KMS-11 (cell line): ENCODE measurements around the gene SKP1.
A peak's percentile ranks its signal among the peaks of the same experiment; 100 is the strongest.

Experiments used
- H2AFZ ChIP-seq: fragments of 200-600 bp; sonication (generic); 2 replicates; pipeline ENCODE4 v1.6.1; 2016; ENCODE audit warnings: antibody characterized with exemption, mixed run types, low read depth
- H3K27ac ChIP-seq: fragments of 200-600 bp; sonication (generic); 2 replicates; pipeline ENCODE4 v1.6.1; 2016; ENCODE audit warnings: mild to moderate bottlenecking, mixed run types
- H3K27me3 ChIP-seq: fragments of 200-600 bp; sonication (generic); 2 replicates; pipeline ENCODE4 v1.6.1; 2017; ENCODE audit warnings: mild to moderate bottlenecking, low read depth, mixed run types, moderate library complexity; ENCODE audit not compliant: insufficient read depth
- H3K36me3 ChIP-seq: fragments of 200-600 bp; sonication (generic); 2 replicates; pipeline ENCODE4 v1.6.1; 2017; ENCODE audit warnings: mild to moderate bottlenecking, mixed run types; ENCODE audit not compliant: insufficient read depth
- H3K4me1 ChIP-seq: fragments of 200-600 bp; sonication (generic); 2 replicates; pipeline ENCODE4 v1.6.1; 2016; ENCODE audit warnings: mild to moderate bottlenecking, low read depth, mixed run types; ENCODE audit not compliant: poor library complexity, severe bottlenecking
- H3K4me2 ChIP-seq: fragments of 200-600 bp; sonication (generic); 2 replicates; pipeline ENCODE4 v1.7.0; 2016; ENCODE audit warnings: mild to moderate bottlenecking, mixed run types
- H3K4me3 ChIP-seq: fragments of 200-600 bp; sonication (generic); IDR thresholded peaks from 2 replicates; pipeline ENCODE4 v1.6.1; 2017; ENCODE audit warnings: low read depth, low read length, mixed read lengths; ENCODE audit not compliant: insufficient read depth
- H3K79me2 ChIP-seq: fragments of 200-600 bp; sonication (generic); 2 replicates; pipeline ENCODE4 v1.6.1; 2016; ENCODE audit warnings: low read depth, mixed run types; ENCODE audit not compliant: insufficient read depth
- H3K9ac ChIP-seq: fragments of 200-600 bp; sonication (generic); 2 replicates; pipeline ENCODE4 v1.6.1; 2016; ENCODE audit warnings: mild to moderate bottlenecking, mixed run types
- H4K20me1 ChIP-seq: fragments of 200-600 bp; sonication (generic); 2 replicates; pipeline ENCODE4 v1.6.1; 2016; ENCODE audit warnings: mild to moderate bottlenecking, mixed run types; ENCODE audit not compliant: insufficient read depth
- TF ChIP-seq, protein P1 (sequence below): fragments of 200-600 bp; sonication (generic); conservative IDR thresholded peaks from 2 replicates; pipeline ENCODE4 v1.6.1; 2017; ENCODE audit warnings: low read depth, mild to moderate bottlenecking, antibody characterized with exemption, low read length, moderate library complexity, mixed read lengths

Gene SKP1

DNA sequence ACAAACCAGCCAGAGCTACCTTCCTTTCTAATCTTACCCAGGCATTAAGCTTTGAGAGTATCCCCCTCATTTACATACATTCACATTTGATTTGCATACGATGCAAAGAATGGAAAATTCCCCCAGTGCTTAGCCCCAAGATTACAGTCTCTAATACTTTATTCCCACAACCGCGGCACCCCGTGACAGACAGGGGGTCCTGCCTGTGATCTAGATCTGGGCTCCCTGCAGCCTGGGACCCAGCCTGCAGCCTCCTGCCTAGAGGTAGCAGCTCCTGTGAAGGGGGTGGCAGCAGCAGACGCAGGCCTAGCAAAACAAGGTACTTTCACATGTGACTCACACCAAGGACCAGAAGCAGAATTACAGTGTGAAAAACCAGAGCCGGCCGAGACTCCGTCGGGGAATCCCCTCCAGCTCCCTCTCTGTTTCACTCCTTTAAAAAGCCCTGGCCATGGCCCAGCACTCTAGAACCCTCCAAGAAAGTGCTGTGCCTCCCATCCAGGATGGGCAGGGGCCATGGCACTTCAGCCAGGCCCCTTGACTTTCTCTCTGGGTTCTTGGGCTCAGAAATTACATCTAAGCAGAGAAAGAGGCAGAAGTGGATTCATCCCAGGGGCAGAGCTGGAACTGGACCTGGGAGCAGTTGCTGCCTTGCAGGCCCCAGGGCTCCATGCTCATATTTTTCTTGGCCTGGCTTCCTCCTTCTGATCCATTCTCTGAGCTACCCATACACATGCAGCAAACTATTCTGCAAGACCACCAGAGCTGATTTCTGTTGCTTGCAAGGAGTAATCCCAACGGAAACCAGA lies 76.3 kb downstream of the SKP1 start:
- H3K4me2 ChIP-seq = peak overlapping the region; percentile 85
- no peaks in the 10 kb centered on the region for H3K36me3 ChIP-seq
- no peak overlapping the region for H3K9ac ChIP-seq
- H3K79me2 ChIP-seq = no peaks in the 10 kb centered on the region
- H4K20me1 ChIP-seq = no peaks in the 10 kb centered on the region
- H3K27me3 ChIP-seq = no peaks in the 10 kb centered on the region
- H3K27ac ChIP-seq = peak overlapping the region; percentile 41; the same call in 1 of the 2 replicates
- peak overlapping the region; percentile 8 for H2AFZ ChIP-seq
- peaks cover 29% of the 10 kb centered on the region for H3K4me1 ChIP-seq
- no peak overlapping the region for H3K4me3 ChIP-seq
- TF ChIP-seq, protein P1, sequence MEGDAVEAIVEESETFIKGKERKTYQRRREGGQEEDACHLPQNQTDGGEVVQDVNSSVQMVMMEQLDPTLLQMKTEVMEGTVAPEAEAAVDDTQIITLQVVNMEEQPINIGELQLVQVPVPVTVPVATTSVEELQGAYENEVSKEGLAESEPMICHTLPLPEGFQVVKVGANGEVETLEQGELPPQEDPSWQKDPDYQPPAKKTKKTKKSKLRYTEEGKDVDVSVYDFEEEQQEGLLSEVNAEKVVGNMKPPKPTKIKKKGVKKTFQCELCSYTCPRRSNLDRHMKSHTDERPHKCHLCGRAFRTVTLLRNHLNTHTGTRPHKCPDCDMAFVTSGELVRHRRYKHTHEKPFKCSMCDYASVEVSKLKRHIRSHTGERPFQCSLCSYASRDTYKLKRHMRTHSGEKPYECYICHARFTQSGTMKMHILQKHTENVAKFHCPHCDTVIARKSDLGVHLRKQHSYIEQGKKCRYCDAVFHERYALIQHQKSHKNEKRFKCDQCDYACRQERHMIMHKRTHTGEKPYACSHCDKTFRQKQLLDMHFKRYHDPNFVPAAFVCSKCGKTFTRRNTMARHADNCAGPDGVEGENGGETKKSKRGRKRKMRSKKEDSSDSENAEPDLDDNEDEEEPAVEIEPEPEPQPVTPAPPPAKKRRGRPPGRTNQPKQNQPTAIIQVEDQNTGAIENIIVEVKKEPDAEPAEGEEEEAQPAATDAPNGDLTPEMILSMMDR = no peak

DNA sequence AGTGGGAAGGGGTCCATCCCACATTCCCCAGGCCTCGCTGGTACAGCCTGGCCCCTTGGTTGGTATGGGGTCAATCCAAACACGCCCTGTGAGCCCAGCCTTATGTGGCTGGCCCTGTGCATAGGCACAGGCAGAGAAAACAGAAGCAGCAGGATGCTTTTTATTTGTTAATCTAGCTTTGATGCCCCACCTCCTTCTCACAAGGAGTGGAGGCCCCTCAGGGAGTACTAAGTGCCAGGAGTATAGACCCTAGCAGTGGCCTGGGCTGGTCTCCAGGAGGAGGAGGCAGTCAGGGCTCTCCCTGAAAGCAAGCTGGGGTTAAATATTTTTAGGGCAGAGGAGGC lies 76.8 kb downstream of the SKP1 start:
- Histone ChIP-seq H4K20me1 (no peaks in the 10 kb centered on the region), H3K27ac (peak overlapping the region; percentile 41; the same call in 1 of the 2 replicates), H3K79me2 (no peaks in the 10 kb centered on the region), H3K4me3 (no peak overlapping the region), H2AFZ (peak overlapping the region; percentile 8; the same call in 1 of the 2 replicates), H3K4me2 (peak overlapping the region; percentile 85), H3K27me3 (no peaks in the 10 kb centered on the region), H3K36me3 (no peaks in the 10 kb centered on the region), H3K9ac (no peak overlapping the region), H3K4me1 (peaks cover 29% of the 10 kb centered on the region)
- TF ChIP-seq, protein P1 = no peak

DNA sequence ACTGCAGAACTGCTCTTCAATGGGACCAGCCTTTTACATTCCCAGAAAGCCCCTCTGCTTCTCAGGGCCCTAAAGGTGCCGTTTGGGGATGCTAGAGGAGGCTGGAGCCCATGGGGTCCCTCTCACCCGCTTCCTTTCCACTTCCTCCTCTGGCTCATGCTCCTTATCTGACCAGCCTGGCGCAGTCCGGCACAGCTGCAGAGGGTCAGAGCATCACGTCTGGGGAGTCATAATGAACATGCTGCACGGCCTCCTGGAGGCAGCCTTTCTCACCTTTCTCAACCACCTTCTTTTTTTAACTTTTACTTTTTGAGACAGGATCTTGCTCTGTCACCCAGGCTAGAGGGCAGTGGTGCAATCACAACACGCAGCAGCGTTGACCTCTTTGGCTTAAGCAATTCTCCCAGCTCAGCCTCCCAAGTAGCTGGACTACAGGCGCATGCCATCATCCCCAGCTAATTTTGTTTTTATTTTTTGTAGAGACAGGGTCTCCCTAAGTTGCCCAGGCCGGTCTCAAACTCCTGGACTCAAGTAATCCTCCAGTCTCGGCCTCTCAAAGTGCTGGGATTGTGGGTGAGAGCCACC lies 77.4 kb downstream of the SKP1 start:
- H3K9ac ChIP-seq = no peak overlapping the region
- peaks cover 29% of the 10 kb centered on the region for H3K4me1 ChIP-seq
- no peaks in the 10 kb centered on the region for H3K79me2 ChIP-seq
- H3K27me3 ChIP-seq = no peaks in the 10 kb centered on the region
- TF ChIP-seq, protein P1 = no peak
- no peaks in the 10 kb centered on the region for H3K36me3 ChIP-seq
- H3K4me3 ChIP-seq = no peak overlapping the region
- peak overlapping the region; percentile 8; the same call in 1 of the 2 replicates for H2AFZ ChIP-seq
- H4K20me1 ChIP-seq = no peaks in the 10 kb centered on the region
- no peak overlapping the region for H3K27ac ChIP-seq
- H3K4me2 ChIP-seq = peak overlapping the region; percentile 85; the same call in 1 of the 2 replicates
